Liver (tissue), 2 donors: ENCODE results near the gene NOL6.
"Not testable (repeated sequence)": the region's sequence is repeated elsewhere in the genome, so short reads cannot be mapped to it uniquely, and the experiment has no call there.

ENCODE experiments used
- FOXA1 ChIP-seq: IDR thresholded peaks from 2 replicates; pipeline ENCODE4 v1.6.1; 2016; ENCODE audit warnings: antibody characterized with exemption
- TF ChIP-seq, protein P1 (sequence below): fragments of 150-350 bp; IDR thresholded peaks from 2 replicates; pipeline ENCODE4 v1.5.1; 2017; ENCODE audit warnings: improper control_type of control experiment, low read depth, low read length; ENCODE audit not compliant: missing input control
- donor health status: healthy.

DNA sequence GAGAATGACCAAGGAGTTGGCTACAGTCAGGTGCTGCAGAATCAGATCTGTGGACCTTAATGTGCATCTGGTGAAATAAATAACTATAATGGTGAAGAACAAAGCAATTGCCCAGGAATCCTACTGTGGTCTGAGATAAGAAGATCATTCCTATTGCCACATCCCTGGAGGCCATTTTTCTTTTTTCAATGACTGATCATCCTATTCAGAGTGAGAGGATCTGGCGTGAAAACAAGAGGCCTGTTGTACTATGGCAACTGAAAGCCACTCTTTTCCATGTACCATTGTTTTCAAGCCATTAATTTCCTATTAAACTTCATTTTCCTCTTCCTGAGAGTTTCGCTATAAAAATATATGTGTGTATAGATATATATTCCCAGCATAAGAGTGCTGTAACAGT lies 38.8 kb upstream of the NOL6 start:
- TF ChIP-seq, protein P1, sequence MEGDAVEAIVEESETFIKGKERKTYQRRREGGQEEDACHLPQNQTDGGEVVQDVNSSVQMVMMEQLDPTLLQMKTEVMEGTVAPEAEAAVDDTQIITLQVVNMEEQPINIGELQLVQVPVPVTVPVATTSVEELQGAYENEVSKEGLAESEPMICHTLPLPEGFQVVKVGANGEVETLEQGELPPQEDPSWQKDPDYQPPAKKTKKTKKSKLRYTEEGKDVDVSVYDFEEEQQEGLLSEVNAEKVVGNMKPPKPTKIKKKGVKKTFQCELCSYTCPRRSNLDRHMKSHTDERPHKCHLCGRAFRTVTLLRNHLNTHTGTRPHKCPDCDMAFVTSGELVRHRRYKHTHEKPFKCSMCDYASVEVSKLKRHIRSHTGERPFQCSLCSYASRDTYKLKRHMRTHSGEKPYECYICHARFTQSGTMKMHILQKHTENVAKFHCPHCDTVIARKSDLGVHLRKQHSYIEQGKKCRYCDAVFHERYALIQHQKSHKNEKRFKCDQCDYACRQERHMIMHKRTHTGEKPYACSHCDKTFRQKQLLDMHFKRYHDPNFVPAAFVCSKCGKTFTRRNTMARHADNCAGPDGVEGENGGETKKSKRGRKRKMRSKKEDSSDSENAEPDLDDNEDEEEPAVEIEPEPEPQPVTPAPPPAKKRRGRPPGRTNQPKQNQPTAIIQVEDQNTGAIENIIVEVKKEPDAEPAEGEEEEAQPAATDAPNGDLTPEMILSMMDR = not testable (repeated sequence)
- not testable (repeated sequence) for TF ChIP-seq FOXA1
